GM23338 (cell line): Measurements from ENCODE around the gene TAGLN.

ENCODE experiments used
- JUNB ChIP-seq: IDR thresholded peaks from one replicate; pipeline ENCODE4 v1.6.1; 2016; ENCODE audit warnings: antibody characterized with exemption; ENCODE audit not compliant: unreplicated experiment
- POLR2AphosphoS5 ChIP-seq: IDR thresholded peaks from 2 replicates; pipeline ENCODE4 v1.6.1; 2016; ENCODE audit warnings: antibody characterized with exemption, low read depth
- TF ChIP-seq, protein P1 (sequence below), 2 experiments: fragments of 200-600 bp in 1 of 2; sonication (generic) in 1 of 2; conservative IDR thresholded peaks; 2 replicates each; pipeline versions ENCODE4 v1.5.1 to v1.6.1; 2016 to 2017; ENCODE audit warnings: antibody characterized with exemption in 2 of 2, low read depth in 2 of 2, mild to moderate bottlenecking in 2 of 2, moderate library complexity in 1 of 2

DNA sequence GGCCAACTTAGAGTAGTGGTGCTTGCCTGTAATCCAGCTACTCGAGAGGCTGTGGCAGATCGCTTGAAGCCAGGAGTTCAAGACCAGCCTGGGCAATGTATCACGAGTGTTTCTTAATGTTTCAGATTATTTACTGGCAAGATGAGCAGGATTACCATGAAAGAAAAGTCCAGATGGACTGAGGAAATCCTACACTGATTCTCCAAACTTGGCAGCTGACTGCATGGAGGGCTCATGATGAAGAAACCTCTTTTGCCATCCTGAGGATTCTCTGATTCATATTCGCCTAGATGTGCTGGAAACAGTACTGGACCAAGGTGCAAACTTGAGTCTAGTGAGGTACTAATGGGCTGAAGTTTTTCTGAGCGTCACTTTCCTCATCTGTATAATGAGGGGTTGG lies 23.4 kb upstream of the TAGLN start:
- TF ChIP-seq, protein P1, sequence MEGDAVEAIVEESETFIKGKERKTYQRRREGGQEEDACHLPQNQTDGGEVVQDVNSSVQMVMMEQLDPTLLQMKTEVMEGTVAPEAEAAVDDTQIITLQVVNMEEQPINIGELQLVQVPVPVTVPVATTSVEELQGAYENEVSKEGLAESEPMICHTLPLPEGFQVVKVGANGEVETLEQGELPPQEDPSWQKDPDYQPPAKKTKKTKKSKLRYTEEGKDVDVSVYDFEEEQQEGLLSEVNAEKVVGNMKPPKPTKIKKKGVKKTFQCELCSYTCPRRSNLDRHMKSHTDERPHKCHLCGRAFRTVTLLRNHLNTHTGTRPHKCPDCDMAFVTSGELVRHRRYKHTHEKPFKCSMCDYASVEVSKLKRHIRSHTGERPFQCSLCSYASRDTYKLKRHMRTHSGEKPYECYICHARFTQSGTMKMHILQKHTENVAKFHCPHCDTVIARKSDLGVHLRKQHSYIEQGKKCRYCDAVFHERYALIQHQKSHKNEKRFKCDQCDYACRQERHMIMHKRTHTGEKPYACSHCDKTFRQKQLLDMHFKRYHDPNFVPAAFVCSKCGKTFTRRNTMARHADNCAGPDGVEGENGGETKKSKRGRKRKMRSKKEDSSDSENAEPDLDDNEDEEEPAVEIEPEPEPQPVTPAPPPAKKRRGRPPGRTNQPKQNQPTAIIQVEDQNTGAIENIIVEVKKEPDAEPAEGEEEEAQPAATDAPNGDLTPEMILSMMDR (conservative IDR thresholded peaks at IDR 0.05; ENCODE audit: low read depth in 2 of 2) = no peak
- TF ChIP-seq JUNB (no peak), POLR2AphosphoS5 (no peak)
